HG03521 (cell line): ENCODE measurements around the gene SFRP5.

Experiments
- ATAC-seq: cut with Tn5 transposase; IDR thresholded peaks from one replicate; pipeline ENCODE4 v1.9.1; 2021; ENCODE audit warnings: mild to moderate bottlenecking, moderate library complexity; ENCODE audit not compliant: unreplicated experiment

The SFRP5 gene

GRCh38 chr10:97766996-97767924, 4.5 kb downstream of the SFRP5 start:
- ATAC-seq: no peak

DNA sequence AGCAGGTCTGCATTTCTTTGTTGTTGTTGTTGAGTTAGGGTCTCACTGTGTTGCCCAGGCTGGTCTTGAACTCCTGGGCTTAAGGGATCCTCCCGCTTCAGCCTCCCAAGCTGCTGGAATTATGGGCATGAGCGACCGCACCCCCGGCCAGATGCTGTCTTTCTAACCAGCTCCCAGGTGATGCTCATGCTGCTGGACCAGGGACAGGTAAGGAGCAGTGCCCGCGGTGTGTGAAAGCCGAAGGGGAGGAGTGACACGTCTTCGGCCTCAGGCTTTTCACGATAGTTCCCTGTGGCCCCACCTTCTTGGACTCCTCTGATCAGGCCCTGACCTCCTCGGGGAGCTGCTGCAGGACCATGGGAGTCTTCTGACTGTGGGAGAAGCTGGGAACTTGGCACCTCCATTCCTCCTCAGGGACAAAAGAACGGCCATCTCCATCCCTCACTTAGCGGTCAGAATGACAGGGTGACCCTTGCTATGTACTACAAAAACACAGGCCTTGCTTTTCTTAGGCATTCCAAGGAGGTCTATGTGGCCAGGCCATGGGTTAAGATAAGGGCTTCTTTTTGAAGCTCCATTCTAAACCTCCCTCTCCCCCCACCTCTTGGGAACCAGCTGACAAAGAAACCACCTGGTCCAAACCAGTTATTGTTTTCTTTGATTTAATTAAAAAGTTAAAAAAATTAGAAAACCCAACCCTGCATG, 5.5 kb downstream of the SFRP5 start:
- ATAC-seq: no peak

DNA sequence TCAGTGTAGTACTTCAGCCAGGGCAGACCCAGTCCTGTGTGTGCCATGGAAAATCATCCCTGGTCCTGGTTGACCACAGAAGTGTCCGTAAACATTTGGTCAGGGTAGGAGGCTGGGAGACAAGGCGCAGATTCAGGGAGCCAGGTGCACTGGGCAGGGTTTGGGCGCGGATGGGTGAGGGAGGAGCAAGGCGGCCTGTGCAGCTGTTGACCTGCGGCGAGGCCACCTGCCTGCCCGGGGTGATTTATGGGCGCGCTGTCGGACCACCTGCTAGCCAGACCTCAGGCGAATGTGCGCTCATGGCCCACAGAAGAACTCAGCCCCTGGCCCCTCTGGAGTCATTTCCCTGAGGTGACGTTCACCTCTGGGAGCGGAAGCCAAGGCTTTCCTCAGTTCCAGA, 6.6 kb downstream of the SFRP5 start:
- ATAC-seq: no peak

DNA sequence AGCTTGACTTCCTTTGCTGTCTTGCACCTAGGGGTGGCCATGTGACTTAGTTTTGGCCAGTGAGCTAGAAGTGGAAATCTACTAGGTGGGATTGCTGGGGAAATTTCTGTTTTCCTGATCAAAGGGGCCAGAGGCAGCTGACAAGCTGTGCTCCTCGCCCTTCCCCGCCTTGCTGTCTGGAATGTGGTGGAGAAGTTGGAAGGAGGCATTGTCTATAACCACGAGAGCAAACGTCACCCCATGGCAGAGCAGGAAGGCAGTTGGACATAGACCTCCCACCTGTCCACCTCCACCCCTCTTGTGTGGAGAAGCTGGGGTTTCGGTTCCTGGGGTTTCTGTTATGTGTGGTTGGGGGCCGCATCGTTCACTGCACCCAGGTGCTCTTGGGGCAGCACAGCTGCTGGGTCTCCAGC, 7.3 kb downstream of the SFRP5 start:
- ATAC-seq: no peak

DNA sequence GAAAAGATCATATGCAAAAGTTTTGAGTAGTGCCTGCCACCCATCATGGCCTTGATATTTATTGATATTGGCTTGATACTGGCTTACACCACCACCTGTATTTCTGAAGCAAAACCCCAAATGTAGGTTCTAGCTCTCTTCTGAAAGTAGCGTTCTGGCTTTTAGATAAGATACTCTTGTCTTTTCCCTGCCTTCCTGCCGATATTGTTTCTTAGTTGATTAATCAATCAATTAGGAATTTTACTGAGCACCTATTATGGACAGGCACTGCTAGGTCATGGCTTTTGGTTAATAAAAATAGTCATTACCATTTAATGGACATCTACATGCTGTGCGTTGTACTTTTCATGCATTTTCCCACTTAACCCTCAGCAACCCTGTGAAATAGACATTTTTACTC, 7.9 kb downstream of the SFRP5 start:
- ATAC-seq: no peak

- ATAC-seq: no peak
Observed at GRCh38 chr10:97763411-97763810, 8.4 kb downstream of the SFRP5 start.

- no peak for ATAC-seq
Observed at GRCh38 chr10:97762816-97763215, 9.0 kb downstream of the SFRP5 start.

DNA sequence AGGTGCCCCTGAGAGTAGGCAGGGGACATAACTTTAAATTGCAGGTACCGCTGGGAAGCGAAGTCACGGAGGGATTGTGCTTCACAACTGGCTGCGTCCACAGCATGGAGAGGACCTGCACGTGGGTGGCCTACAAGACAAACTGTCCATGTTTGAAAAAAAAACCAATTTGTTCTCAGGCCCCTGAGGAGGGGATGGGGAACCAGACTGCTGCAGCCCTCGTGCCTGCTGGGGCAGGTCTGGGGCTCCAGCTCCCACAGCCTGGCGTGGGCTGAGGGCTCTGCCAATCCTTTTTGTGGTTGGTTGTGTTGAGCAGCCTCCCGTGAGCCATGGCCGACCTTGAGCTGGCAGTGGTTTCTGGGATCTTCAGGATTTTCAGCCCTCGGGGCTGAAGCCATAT, 9.7 kb downstream of the SFRP5 start:
- ATAC-seq: no peak

- no peak for ATAC-seq
Observed at GRCh38 chr10:97761331-97761865, 10.4 kb downstream of the SFRP5 start.

DNA sequence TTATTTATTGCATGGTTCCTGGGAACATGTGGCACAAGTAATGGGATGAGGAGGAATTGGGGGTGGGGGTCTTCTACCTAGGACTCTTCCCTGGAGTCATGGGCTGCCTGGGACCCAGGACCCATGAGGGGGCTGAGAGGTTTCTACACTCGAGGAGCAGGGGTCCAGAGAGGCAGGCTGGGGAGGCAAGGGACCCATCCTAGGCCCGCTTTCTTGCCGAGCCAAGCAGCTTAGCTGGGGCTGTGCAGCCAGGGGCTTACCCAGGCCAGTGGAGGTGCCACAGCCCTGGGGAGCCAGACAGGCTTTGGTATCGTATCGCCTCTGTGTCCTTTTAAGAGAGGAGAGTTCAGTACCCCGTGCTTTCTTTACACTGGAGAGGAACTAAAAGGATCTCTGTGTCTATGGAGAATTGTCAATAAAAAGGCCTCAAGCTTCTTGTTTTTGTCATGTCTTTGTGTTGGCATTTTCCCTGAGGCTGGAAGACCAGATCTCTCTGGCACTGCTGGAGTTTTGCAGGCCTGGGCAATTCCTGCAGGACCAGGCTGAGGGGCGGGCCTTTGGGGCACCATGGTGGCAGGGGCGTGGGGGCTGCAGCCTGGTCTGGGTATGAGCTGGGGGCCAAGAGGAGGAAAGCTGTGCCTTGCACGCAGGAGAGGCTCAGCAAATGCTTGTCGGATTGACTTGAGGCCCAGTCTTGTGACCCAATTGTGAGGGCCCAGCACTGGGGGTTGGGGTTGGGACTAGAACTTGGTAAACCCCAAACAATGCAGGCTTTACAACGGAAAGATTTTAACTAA, 11.1 kb downstream of the SFRP5 start:
- ATAC-seq: no peak

DNA sequence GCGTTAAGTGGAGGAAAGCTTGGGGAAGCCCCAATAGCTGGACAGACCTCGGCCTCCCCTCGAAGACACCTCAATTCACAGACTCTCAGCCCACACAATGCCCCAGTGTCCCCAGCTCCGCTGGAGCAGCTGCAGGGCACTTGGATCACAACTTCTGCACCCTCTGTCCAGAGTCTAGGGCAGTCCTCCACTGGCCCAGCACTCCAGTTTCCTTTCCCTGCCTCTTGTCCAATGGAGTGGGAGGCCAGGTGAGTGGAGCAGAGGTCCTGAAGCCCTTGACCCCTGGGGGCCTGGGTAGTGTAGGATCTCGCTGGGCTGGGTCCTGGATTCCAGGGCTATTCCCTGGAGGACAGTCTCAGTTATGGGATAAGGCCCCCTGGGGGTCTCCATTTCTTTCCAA, 11.9 kb downstream of the SFRP5 start:
- ATAC-seq: no peak

DNA sequence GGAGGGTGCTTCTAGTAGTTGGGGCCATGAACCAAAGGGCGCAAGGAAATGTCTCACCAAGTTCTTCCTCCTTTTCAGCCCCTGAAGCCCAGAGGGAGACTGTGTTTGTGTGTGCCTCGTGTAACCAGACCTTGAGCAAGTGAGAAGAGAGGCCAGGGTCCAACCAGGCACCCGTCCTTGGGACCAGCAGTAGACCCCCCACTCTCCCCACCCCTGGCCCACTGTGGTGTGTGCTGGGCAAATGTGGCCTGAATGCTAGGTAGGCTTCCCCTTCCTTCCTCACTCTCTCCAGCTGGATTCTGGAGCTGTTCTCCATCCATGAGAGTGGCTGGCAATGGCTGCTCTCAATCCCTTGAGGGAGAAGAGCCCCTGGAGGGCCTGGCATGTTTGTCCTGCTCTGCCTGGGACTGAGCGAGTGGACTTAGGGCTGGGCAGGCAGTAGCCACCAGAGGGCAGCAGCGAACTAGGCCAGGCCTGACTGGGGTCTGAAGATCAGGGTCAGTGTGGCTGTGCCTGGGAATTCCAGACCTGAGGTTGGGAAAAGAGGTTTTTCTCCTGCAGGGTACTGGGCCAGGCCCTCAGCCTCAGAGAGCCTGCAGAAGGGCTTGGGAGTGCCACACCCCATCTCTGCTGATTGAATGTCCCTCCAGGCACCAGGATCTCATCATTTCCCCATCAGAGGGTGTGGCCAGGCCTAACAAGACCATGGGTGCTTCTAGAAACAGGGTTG, 12.5 kb downstream of the SFRP5 start:
- ATAC-seq: no peak

- no peak for ATAC-seq
Observed at GRCh38 chr10:97757471-97757870, 14.3 kb downstream of the SFRP5 start.

DNA sequence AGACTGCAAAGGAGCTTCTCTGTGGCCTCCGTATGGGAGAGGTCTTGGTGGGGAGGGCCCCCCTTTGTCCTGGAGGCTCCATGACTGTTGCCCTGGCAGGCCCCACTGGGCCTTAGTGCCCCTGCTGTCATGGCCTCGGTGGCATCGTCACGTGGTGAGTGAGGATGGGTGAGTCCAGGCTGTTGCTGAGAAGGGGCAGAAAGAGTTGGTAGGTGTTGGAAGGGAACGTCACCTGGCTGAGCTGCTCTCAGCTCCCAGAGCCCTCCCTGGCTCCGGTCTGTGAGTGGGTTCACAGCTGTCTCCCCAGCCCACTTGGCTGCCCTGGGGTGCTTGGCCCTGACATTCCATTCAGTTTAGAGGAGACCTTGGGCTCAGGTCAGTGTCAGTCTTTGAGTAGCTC, 16.1 kb downstream of the SFRP5 start:
- ATAC-seq: no peak

GRCh38 chr10:97754726-97755125, 17.1 kb downstream of the SFRP5 start:
- no peak for ATAC-seq

GRCh38 chr10:97752956-97753355, 18.8 kb downstream of the SFRP5 start:
- ATAC-seq: no peak

DNA sequence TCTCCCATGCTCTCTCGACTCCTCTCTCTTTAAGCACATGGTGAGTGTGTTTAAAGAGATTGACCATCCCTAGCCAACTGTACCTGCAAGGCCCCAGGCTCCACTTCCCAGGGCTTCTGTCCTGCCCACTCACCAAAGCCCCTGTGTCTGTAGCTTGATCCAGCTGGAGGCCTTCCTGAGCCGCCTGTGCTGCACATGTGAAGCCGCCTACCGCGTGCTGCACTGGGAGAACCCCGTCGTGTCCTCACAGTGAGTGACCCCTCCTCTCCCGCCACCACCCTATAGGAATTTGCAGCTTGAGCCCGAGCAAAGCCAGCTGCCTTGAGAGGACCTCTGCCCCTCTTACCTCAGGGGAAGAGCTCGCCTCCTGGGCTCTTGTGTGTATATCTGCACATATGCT, 23.7 kb downstream of the SFRP5 start:
- no peak for ATAC-seq

GRCh38 chr10:97747573-97747972, 24.2 kb downstream of the SFRP5 start:
- no peak for ATAC-seq

DNA sequence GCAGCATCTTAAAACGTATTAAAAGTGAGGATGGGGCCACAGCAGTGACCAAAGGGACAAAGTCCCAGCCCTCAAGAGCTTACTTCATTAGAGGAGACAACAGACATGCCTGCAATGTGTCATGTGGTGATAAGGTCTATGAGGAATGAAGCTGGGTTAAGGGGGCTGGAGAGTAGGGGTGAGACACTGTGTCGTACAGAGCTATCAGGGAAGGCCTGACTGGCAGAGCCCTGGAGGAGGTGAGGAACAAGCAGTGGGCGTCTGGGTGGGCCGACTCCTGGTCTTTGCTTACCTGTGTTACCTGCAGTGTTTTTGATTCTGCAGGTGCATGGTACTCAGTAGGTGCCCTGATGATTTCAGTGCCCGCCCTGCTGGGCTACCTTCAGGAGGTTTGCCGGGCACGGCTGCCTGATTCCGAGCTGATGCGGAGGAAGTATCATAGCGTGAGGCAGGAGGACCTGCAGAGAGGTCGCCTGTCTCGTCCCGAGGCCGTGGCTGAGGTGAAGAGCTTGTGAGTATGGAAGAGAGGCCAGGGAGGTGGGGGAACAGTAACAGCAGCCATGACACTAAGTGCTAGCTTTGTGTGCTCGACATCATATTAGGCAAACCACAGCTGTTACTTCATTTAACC, 27.3 kb downstream of the SFRP5 start:
- no peak for ATAC-seq
